PFSK-1 (cell line): ENCODE data around the gene HHAT.

ENCODE experiments used
- FOXP2 ChIP-seq: optimal IDR thresholded peaks from 2 replicates; pipeline ENCODE3; 2011; ENCODE audit warnings: borderline replicate concordance, control low read depth, inconsistent platforms; ENCODE audit not compliant: insufficient read depth; ENCODE audit errors: extremely low read length, extremely low read depth
- POLR2AphosphoS5 ChIP-seq: IDR thresholded peaks from 2 replicates; pipeline ENCODE4 v1.6.1; 2012; ENCODE audit warnings: low read depth, mild to moderate bottlenecking, control low read depth, low read length, moderate library complexity
- SIN3A ChIP-seq: IDR thresholded peaks from 2 replicates; pipeline ENCODE4 v1.6.1; 2012; ENCODE audit warnings: mild to moderate bottlenecking, low read length, moderate library complexity, borderline replicate concordance; ENCODE audit not compliant: insufficient read depth
- TAF1 ChIP-seq: IDR thresholded peaks from 2 replicates; pipeline ENCODE4 v1.6.1; 2012; ENCODE audit warnings: low read length, control low read depth, borderline replicate concordance; ENCODE audit not compliant: insufficient read depth
- TF ChIP-seq, protein P1 (sequence below), 2 experiments: IDR thresholded peaks; 2 replicates each; pipeline versions ENCODE4 v1.6.1 to v1.8.0; 2011 to 2012; ENCODE audit warnings: low read depth in 2 of 2, low read length in 2 of 2, control low read depth in 1 of 2, inconsistent platforms in 1 of 2, mild to moderate bottlenecking in 1 of 2, moderate library complexity in 1 of 2; ENCODE audit not compliant: insufficient read depth in 1 of 2

HHAT gene

DNA sequence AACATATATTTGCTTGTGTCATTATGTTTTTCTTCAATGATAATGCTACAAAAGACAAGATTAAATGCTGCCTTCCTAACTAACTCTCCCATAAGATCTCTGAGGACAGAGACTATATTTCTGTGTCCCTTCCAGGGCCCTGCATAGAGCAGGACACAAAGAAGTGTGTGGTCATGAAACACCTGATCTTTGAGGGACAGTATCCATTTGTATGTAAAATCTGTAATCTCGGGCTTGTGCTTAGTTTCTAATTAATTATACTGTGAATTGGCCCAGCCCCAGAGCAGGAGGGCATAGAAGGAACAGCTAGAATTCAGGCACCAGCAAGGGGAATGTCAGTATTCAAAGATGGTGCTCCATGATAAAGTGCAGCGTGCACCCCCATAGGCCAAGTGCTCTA is 374.9 kb downstream of the HHAT start:
- TF ChIP-seq POLR2AphosphoS5 (no peak), FOXP2 (no peak), SIN3A (no peak), TAF1 (no peak)
- TF ChIP-seq, protein P1, sequence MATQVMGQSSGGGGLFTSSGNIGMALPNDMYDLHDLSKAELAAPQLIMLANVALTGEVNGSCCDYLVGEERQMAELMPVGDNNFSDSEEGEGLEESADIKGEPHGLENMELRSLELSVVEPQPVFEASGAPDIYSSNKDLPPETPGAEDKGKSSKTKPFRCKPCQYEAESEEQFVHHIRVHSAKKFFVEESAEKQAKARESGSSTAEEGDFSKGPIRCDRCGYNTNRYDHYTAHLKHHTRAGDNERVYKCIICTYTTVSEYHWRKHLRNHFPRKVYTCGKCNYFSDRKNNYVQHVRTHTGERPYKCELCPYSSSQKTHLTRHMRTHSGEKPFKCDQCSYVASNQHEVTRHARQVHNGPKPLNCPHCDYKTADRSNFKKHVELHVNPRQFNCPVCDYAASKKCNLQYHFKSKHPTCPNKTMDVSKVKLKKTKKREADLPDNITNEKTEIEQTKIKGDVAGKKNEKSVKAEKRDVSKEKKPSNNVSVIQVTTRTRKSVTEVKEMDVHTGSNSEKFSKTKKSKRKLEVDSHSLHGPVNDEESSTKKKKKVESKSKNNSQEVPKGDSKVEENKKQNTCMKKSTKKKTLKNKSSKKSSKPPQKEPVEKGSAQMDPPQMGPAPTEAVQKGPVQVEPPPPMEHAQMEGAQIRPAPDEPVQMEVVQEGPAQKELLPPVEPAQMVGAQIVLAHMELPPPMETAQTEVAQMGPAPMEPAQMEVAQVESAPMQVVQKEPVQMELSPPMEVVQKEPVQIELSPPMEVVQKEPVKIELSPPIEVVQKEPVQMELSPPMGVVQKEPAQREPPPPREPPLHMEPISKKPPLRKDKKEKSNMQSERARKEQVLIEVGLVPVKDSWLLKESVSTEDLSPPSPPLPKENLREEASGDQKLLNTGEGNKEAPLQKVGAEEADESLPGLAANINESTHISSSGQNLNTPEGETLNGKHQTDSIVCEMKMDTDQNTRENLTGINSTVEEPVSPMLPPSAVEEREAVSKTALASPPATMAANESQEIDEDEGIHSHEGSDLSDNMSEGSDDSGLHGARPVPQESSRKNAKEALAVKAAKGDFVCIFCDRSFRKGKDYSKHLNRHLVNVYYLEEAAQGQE (IDR thresholded peaks at IDR 0.05; ENCODE audit: insufficient read depth in 1 of 2, low read depth in 2 of 2, low read length in 2 of 2) = no peak

GRCh38 chr1:210705086-210705485 is 376.4 kb downstream of the HHAT start:
- no peak for TF ChIP-seq TAF1
- TF ChIP-seq, protein P1 (IDR thresholded peaks at IDR 0.05; ENCODE audit: insufficient read depth in 1 of 2, low read depth in 2 of 2, low read length in 2 of 2) = no peak
- TF ChIP-seq FOXP2 = no peak
- no peak for TF ChIP-seq SIN3A
- TF ChIP-seq POLR2AphosphoS5 = no peak

GRCh38 chr1:210706246-210706645 is 377.5 kb downstream of the HHAT start:
- no peak for TF ChIP-seq TAF1
- TF ChIP-seq POLR2AphosphoS5 = no peak
- TF ChIP-seq FOXP2 = no peak
- TF ChIP-seq SIN3A = no peak
- TF ChIP-seq, protein P1 (IDR thresholded peaks at IDR 0.05; ENCODE audit: insufficient read depth in 1 of 2, low read depth in 2 of 2, low read length in 2 of 2) = no peak

GRCh38 chr1:210707300-210708240 is 378.9 kb downstream of the HHAT start:
- TF ChIP-seq FOXP2 = no peak
- TF ChIP-seq, protein P1 (IDR thresholded peaks at IDR 0.05; ENCODE audit: insufficient read depth in 1 of 2, low read depth in 2 of 2, low read length in 2 of 2) = no peak
- TF ChIP-seq POLR2AphosphoS5 = no peak
- no peak for TF ChIP-seq SIN3A
- TF ChIP-seq TAF1 = no peak
